ENCODE results near the gene GRPEL1. TPM values are rescaled to one million over a fixed set of nuclear protein-coding genes. Genes with fewer than 3 reads are reported as not detected.
A peak's percentile ranks its signal among the peaks of the same experiment; 100 is the strongest.

The GRPEL1 gene
- polyA plus RNA-seq, 1 of the 3 experiments (the other 2 are of a cell fraction), result 29.8 TPM

DNA sequence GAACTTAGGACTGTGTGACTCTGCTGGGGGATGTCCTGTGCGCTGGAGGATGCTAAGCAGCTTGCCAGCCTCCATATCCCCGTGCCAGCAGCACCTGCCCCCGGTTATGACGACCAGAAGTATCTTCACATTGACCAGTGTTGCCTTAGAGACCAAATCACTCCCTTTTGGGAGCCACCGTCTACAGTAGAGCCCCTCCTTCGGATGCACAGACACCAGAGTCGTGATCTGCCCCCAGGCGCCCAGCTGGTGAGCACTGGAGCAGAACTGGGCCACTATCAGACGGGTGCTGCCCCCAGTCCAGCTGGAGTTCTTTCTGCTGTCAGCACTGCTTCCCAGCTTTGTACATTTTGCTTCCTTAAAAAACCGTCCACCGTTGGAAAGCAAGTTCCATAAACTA, 54.7 kb downstream of the GRPEL1 start:
- H3K9ac ChIP-seq, result no peak overlapping the region
- 85% methylated on average over 11 of the region's 11 CpGs for WGBS (ENCODE audit: low lambda C conversion rate)
- DNase-seq, result peak; percentile 67
- no peak overlapping the region for H3K27ac ChIP-seq (ENCODE audit: low read depth in 2 of 2, low read length in 1 of 2)
- POLR2A ChIA-PET, result interaction anchor here (0.7 kb wide), 1 partner anchor 104 kb away, joined by 3 read pairs; the partner anchor contains the start of gene TBC1D14
- H3K9me3 ChIP-seq, result no peaks in the 10 kb centered on the region
- peaks cover 46 to 67% of the 10 kb centered on the region in 2 experiments for H3K36me3 ChIP-seq (replicated peaks in 1 of 2; ENCODE audit: control insufficient read depth in 1 of 2, insufficient read depth in 2 of 2, low read length in 1 of 2)
- no peak overlapping the region for H3K4me2 ChIP-seq
- no peaks in the 10 kb centered on the region for H3F3A ChIP-seq (replicated peaks; ENCODE audit: insufficient read depth)
- peaks cover 0 to 5% of the 10 kb centered on the region in 2 experiments; a peak in 1 of 4 replicates for H3K4me1 ChIP-seq (ENCODE audit: control insufficient read depth in 1 of 2, insufficient read depth in 2 of 2, low read depth in 1 of 2, low read length in 1 of 2)
- H4K20me1 ChIP-seq (ENCODE audit: insufficient read depth), result no peaks in the 10 kb centered on the region
- H2AFZ ChIP-seq (ENCODE audit: low read depth), result no peak overlapping the region
- H3K9me2 ChIP-seq, result no peaks in the 10 kb centered on the region
- H3K27me3 ChIP-seq (ENCODE audit: insufficient read depth), result no peaks in the 10 kb centered on the region
- CTCF ChIA-PET, result interaction anchor here (1.0 to 1.8 kb wide), 6 partner anchors 9 to 140 kb away, joined by 3 to 5 read pairs (median 4); no protein-coding TSS in a partner anchor
- H3K4me3 ChIP-seq (ENCODE audit: low read depth in 2 of 2, low read length in 1 of 2), result no peak overlapping the region
- no peaks in the 10 kb centered on the region for H3K79me2 ChIP-seq (ENCODE audit: insufficient read depth)
- TF ChIP-seq, protein P1, sequence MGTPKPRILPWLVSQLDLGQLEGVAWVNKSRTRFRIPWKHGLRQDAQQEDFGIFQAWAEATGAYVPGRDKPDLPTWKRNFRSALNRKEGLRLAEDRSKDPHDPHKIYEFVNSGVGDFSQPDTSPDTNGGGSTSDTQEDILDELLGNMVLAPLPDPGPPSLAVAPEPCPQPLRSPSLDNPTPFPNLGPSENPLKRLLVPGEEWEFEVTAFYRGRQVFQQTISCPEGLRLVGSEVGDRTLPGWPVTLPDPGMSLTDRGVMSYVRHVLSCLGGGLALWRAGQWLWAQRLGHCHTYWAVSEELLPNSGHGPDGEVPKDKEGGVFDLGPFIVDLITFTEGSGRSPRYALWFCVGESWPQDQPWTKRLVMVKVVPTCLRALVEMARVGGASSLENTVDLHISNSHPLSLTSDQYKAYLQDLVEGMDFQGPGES (IDR thresholded peaks at IDR 0.05; ENCODE audit: low read depth, low read length), result no peak

DNA sequence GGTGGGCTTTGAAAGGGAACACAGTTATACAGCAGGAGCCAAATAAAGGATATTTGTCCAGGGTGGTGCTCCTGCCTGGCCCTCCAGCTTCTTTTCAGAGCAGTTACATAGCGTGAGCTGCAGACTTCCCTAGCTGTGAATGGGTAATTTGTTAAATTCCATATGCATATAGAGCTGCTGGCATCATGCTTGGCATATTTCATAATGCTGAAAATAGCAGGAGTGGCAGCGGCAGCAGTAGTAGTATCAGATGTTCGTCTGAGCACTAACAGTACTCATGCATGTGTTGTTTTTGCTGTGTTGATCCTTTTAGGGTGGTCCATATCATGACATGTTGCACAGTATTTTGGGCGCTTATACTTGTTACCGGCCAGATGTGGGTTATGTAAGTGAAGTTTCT, 58.3 kb downstream of the GRPEL1 start:
- H3K4me3 ChIP-seq (ENCODE audit: low read depth in 2 of 2, low read length in 1 of 2), result no peak overlapping the region
- H3K9me2 ChIP-seq, result no peaks in the 10 kb centered on the region
- H3K4me1 ChIP-seq (ENCODE audit: control insufficient read depth in 1 of 2, insufficient read depth in 2 of 2, low read depth in 1 of 2, low read length in 1 of 2), result peaks cover 0 to 5% of the 10 kb centered on the region in 2 experiments; a peak in 1 of 4 replicates
- no peaks in the 10 kb centered on the region for H3F3A ChIP-seq (replicated peaks; ENCODE audit: insufficient read depth)
- POLR2A ChIA-PET, result no interaction called here
- no peak overlapping the region for H2AFZ ChIP-seq (ENCODE audit: low read depth)
- H3K27ac ChIP-seq (ENCODE audit: low read depth in 2 of 2, low read length in 1 of 2), result no peak overlapping the region
- H3K9me3 ChIP-seq, result no peaks in the 10 kb centered on the region
- CTCF ChIA-PET, result interaction anchor here (1.1 kb wide), 1 partner anchor 12 kb away, joined by 3 read pairs; no protein-coding TSS in a partner anchor
- no peak for DNase-seq
- no peaks in the 10 kb centered on the region; the same call in 1 of the 2 replicates for H3K79me2 ChIP-seq (ENCODE audit: insufficient read depth)
- peaks cover 49 to 57% of the 10 kb centered on the region in 2 experiments for H3K36me3 ChIP-seq (replicated peaks in 1 of 2; ENCODE audit: control insufficient read depth in 1 of 2, insufficient read depth in 2 of 2, low read length in 1 of 2)
- H3K9ac ChIP-seq, result no peak overlapping the region
- no peaks in the 10 kb centered on the region for H3K27me3 ChIP-seq (ENCODE audit: insufficient read depth)
- H3K4me2 ChIP-seq, result no peak overlapping the region
- 96% methylated on average over 5 of the region's 5 CpGs for WGBS (ENCODE audit: low lambda C conversion rate)
- TF ChIP-seq TAF1 (IDR thresholded peaks at IDR 0.05; ENCODE audit: borderline replicate concordance, low read depth, low read length) (no peak), NRF1 (IDR thresholded peaks at IDR 0.05; ENCODE audit: low read depth, low read length) (no peak), EP300 (IDR thresholded peaks at IDR 0.05; ENCODE audit: borderline replicate concordance in 1 of 2, low read depth in 1 of 2, low read length in 1 of 2) (no peak), GABPA (IDR thresholded peaks at IDR 0.05; ENCODE audit: low read depth) (no peak), FOXM1 (IDR thresholded peaks at IDR 0.05; ENCODE audit: low read depth) (no peak), FOXJ3 (CRISPR knock-in tag; IDR thresholded peaks at IDR 0.05) (no peak), USF1 (IDR thresholded peaks at IDR 0.05; ENCODE audit: borderline replicate concordance, low read depth) (no peak), RCOR1 (IDR thresholded peaks at IDR 0.05; ENCODE audit: low read length) (no peak), CHD2 (IDR thresholded peaks at IDR 0.05; ENCODE audit: low read length, partially characterized antibody) (no peak), ELF1 (IDR thresholded peaks at IDR 0.05) (no peak)
- no peaks in the 10 kb centered on the region for H4K20me1 ChIP-seq (ENCODE audit: insufficient read depth)

Other genes with a start within 250 kb of the GRPEL1 start
- 39.5 and 42.6 TPM in 2 replicates for gene TBC1D14, start 158.2 kb downstream of the GRPEL1 start, polyA plus RNA-seq (2012; rRNA removed)
- 6.0 and 8.0 TPM in 2 replicates for gene TADA2B, start 24.7 kb downstream of the GRPEL1 start, polyA plus RNA-seq (2012; rRNA removed)
- 0.99 and 1.6 TPM in 2 replicates for gene SORCS2, start 124.5 kb upstream of the GRPEL1 start, polyA plus RNA-seq (2012; rRNA removed)

Measured in SK-N-SH (cell line).